Measurements from ENCODE around the gene FLNA.

GRCh38 chrX:154376774-154377173 is 2.3 kb upstream of the FLNA start:
- no peak for TF ChIP-seq EP300 (IDR thresholded peaks at IDR 0.05; ENCODE audit: borderline replicate concordance)
- no peak for TF ChIP-seq TAF1 (IDR thresholded peaks at IDR 0.05; ENCODE audit: low read depth)
- TF ChIP-seq REST (IDR thresholded peaks at IDR 0.05; ENCODE audit: low read depth): no peak
- no peak for TF ChIP-seq NFIC (IDR thresholded peaks at IDR 0.05)
- TF ChIP-seq CREB1 (IDR thresholded peaks at IDR 0.05; ENCODE audit: low read depth): no peak
- no peak for TF ChIP-seq YY1 (IDR thresholded peaks at IDR 0.05; ENCODE audit: low read depth)
- no peak for TF ChIP-seq FOXM1 (IDR thresholded peaks at IDR 0.05; ENCODE audit: borderline replicate concordance, low read depth)
- no peak for TF ChIP-seq EGR1 (IDR thresholded peaks at IDR 0.05)
- no peak for TF ChIP-seq MAX (IDR thresholded peaks at IDR 0.05)

All from Ishikawa (cell line).